GM19099 (cell line): ENCODE data around the gene SFMBT2.

ENCODE experiments used
- POLR2A ChIP-seq: IDR thresholded peaks from 3 replicates; pipeline ENCODE4 v1.6.1; 2011; ENCODE audit warnings: low read depth; ENCODE audit not compliant: insufficient read length; ENCODE audit errors: extremely low read depth

SFMBT2 gene

DNA sequence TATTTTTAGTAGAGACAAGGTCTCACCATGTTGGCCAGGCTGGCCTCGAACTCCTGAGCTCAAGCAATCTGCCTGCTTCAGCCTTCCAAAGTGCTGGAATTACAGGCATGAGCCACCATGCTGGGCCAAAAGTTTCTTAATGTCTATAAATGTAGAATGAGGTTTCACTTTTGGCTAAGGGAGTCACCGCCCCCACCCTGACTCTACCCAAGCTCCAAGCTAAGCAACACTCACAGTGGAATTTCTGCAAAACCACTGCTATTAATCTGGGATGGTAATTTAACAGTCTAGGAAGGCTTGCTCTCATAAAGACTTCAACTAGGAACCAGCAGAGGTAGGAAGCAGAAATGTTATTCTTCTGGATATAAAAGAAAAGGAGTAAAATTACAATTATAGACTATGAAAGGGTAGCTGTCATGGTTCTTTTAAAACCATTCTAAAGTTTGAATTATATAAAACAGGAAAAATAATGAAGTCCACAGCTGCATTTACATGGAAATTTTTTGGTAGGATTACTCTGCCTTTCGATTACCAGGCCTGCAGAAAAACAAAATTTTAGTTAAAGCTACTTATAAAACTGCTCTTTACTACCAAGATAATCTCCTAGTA is 211.6 kb downstream of the SFMBT2 start:
- TF ChIP-seq POLR2A, result no peak

DNA sequence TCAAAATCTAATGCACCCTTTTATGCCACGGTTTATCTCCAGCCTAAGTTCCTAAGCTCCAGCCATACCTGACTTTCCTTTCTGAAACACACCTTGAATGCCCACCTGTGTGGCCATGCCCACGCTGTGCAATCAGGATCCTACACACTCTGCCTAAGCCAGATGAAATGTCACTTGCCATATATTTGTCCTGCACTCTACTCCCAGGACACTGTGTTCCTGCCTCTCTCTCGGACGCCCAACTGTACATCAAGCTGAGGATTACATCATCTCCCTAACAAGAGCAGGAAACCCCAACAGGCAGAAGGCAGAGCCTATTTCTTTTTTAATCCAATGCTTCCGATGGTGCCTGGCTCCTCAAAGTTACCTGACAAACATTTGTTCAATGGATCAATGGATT is 214.6 kb downstream of the SFMBT2 start:
- no peak for TF ChIP-seq POLR2A

DNA sequence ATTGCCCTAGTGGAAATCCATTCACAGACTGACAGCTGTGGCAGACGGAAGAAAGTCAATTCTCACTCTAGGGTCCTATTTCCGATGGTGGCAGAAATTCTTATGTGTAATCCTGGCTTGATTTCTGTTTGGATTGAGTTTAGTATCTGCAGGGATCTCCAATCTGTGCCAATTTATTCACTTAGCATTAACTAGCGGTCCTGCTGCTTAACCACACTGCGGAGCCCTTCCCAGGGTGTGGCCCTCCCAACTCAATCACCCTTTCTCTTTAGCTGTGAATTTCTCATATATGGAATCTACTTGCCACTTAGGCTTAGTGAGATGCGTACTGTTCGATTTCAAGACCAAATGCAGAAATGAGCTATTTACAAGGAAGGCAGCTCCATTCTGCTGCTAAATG is 215.7 kb downstream of the SFMBT2 start:
- TF ChIP-seq POLR2A, result no peak

DNA sequence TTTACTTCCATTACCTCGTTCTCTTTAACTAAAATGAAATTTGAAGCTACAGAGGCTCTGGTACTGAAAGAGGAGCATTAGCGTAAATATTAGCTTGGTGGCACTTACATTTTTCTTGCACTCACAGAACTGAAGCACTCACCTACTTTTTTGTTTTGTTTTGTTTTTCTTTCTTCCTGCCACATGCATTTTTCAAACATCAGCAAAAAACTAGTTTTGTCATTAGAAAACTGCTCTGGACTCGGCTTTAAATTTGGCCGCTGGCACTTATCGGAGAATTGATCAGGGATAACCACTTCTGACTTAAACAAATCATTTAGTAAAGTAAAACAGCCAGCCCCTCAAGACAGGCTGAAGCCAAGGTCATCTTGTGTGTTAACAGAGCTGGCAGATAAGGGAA is 216.3 kb downstream of the SFMBT2 start:
- no peak for TF ChIP-seq POLR2A

DNA sequence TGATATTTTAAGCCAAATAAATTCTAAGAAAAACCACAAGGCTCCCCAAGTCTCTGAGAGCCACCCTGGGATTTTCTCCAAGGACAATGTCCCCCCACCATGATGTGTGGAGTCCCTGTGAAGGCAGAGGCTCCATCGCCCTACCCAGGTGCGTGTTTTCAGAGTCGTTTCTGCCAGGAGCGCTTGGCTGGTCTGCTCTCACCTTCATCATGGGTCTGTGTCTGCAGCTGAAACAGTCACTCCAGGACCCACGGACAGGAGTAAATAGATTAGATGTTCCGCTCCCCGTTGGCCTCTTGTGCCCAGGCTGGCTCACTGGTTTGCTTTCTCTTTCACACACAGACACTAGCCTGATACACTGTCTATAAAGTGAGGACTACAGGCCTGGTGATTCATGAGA is 217.5 kb downstream of the SFMBT2 start:
- TF ChIP-seq POLR2A, result no peak

DNA sequence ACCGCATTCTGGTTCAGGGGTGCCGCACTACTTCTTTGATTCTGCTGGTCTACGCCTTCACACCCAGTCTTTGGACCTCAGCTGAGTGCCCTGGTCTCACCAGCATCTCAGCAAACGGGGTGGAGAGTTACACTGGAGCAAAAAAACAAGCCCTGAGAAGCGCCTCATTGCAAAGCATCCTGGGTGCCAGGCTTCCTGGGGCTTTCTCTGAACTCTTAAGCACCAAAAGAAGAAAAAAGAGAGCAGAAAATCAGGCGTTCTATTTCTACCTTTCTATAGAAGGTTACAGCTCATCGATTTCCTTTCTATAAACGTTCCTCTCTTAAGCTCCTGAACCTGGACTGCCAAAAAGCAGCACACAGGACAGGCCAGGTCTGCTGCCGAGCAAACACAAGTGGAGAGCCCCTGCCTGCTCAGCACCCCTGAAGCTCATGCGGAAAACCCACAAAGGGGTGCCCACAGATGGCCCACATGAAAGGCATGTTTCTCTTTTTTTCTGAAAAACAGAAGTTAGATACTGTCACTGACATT is 217.9 kb downstream of the SFMBT2 start:
- TF ChIP-seq POLR2A, result no peak

DNA sequence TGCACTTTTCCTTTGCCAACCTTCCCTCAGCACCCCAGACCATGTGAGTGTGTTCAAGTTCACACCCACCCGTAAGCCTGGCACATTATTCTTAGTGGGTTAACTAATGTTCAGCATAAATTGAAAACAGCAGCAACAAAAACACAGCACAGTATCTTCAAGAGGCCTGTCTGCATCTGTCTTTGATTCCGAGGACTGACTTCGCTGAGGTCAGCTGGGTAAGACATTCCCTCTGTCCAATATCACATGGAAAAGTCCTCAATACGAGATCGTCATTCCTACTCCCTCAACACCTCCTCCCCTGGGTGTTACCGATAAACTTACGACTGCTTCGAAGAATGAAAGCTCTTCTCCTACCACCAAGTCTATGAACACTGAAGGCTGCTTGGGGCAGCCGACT is 218.8 kb downstream of the SFMBT2 start:
- TF ChIP-seq POLR2A, result no peak

DNA sequence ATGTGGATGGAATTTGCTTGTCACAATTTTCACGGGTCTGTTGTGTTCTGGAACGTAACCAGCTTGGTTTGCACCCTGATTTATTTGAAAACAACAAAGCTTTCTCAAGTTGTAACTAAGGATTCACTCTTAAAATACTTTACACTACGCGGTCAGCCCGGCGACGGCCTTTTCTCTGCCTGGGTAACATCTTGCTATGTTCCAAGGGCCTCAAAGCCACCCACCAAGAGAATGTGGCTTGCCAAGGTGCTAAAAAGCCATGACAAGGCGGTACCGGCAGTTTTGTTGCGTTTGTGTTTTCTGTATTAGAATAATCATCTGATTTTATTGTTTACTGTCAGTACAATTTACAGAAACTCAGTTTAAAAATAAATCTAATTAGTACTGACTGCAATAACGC is 220.9 kb downstream of the SFMBT2 start:
- TF ChIP-seq POLR2A, result no peak

DNA sequence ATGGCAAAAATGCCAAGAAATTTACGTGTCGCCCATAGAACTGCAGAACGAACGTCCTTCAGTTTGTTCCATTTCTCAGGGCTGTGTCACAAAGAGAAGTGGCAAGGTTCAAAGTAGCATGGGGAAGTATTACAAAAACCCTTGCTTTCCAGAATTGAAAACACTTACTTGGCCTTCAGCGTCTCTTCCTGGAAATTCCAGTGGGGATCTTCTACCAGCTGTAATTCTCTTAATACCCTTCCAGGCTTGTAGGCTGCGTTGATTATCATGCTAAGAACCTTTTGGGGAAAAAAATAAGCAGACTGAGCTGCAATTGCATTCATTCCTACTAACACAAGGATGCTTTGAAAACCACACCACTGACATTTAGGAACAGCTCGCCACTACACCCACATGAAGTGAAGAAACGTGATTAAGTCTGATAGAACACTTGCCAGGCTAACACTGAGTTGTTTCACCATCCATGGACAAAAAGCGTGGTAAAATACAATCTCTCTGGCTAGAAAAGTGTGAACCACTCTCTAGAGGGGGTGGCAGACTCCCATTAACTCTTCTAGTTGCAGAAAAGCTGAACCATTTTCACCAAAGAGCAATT is 222.3 kb downstream of the SFMBT2 start:
- no peak for TF ChIP-seq POLR2A

DNA sequence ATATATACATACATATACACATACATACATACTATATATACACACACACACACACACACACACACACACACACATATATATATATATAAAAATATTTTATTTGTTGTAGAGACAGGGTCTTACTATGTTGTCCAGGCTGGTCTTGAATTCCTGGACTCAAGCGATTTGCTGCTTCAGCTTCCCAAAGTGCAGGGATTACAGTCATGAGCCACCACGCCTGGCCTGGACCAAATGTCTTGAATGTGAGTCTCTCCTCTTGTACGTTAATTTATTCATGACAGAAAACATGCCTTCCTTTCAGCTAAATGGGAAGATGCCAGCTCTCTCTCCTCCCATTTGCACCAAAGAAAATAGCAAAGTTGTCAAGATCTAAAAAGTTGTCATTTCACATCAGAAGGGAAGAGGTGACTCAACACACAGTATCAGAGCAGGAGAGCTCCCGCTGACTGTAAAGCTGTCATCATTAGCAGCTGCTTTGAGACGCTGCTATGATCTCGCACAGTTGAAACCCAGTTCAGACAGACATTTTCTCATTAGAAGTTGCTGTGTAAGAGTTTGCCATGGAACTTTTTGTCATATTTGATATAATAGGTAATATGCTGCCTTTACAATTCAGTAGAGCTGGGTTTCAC is 224.3 kb downstream of the SFMBT2 start:
- no peak for TF ChIP-seq POLR2A

DNA sequence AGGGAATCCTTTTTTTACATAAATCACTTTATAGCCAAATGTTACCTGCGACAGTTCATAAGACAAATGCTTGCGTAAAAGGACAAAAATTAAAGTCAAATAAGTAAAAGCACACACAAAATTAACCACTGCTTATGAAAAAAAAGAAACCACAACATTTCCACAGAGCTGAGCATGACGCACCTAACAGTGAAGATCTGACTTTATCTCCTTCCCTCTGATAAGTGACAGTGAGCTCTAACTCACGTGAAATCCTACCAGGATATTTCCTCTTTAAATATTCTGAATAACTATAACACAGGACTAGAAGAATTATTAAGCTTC is 225.5 kb downstream of the SFMBT2 start:
- TF ChIP-seq POLR2A, result no peak

DNA sequence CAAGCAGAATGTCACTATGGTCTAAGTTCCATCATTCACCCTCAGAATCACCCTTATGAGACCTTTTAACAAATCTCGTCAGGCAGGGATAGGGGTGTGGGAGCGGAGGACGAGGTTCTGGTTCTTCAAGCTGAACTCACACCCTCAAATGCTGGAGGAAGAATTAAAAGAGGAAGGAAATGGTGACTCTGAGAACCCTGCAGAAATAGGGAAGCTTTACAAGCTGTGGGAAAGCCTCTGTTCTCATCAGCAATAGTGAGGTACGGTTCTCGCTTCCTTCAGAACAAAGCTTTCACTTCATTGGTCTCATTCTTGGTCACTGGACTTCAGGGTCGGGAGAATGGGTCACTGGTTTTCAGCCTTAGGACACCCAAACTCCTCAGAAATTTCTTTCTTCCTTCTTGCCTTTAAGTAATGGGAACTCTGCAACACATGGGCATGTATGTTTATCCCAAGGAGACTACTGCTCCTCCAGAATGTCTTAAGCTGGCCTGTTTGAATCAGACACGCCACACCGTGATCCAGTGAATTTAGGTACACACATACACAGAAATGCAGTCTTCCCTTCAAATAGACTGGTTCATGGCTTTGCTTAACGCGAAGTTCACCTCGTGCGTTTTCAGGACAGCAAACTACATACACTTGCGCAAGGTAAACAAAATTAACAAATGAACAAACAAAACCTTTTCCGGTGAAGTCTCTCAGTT is 226.0 kb downstream of the SFMBT2 start:
- no peak for TF ChIP-seq POLR2A

DNA sequence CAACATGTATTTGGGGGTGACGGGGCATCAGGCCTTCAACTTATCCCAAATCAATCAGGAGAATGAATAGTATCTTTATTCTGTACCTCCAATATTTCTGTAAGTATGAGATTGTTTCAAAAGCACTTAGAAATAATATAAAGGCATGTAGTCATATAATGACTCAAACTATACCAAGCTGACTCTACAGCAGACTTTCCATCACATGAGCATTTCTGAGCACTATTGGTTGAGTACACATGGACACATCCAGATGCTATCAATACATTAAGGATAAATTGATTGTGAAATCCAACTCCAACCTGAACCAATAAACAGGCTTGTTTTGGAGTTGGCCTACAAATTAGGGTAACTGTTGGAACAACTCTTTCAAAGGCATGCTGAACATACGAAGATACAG is 229.4 kb downstream of the SFMBT2 start:
- TF ChIP-seq POLR2A, result no peak

DNA sequence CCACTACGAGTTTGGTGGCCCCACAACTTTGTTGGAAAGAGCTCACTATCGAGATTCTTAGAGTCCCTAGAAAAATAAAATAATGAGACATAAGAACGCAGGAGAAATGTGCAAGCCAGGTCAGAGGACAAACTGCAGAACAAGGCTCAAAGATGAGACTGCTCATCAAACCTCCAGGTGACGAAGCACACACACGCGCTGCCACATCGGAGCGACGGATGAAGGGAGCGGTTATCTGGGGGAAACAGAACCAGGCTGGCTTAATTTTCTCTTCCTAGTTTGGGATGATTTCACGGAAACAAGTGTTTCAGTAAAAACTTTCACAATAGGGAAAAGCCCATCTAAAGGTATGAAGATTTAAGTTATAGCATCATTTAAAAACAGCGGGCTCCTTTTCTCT is 231.3 kb downstream of the SFMBT2 start:
- no peak for TF ChIP-seq POLR2A

DNA sequence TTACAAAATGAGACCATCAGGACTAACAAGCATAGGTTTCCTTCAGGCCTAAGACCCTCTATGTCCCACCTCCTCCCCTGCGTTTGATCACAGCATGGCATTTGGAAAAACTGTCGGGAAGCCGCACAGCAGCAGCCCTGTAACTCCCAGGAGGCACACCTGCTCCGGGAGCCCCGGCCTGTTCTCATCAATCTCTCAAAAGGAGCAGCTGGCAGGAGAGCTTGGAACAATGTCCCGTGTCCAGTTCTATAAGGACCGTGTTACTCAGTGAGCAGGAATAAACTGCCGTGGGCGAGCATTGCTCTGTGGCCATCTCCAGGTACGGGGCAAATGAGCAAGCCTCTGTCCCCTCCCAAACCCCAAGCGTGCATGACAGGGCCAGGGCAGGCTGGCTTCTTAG is 236.9 kb downstream of the SFMBT2 start:
- TF ChIP-seq POLR2A, result no peak

DNA sequence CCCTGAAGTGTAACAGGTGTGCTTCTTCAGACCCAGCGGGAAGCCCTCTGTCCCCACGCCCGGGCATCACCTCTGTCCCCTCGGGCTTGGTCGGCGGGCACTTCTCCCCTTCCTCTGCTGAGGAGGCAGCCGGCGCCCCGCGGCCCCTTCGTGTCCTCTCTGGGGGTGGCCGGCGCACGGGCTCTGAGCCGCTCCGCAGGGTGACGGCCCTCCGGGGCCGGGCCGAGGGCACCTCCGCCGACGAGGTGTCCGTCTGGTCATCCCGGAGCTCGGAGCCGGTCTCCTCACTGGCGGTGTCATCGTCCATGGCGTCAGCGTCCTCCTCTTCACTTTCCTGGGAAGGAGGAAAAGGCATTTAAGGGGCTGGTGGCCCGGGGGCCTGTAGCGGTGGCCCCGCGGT is 239.0 kb downstream of the SFMBT2 start:
- no peak for TF ChIP-seq POLR2A
